A549 treated with CpdA at 1 μM for 4 hours (cell line): ENCODE results near the gene PLEKHN1. TPM values are rescaled to one million over a fixed set of nuclear protein-coding genes. Genes with fewer than 3 reads are reported as not detected.

ENCODE experiments used
- total RNA-seq: library from RNA; stranded (reverse); fragments of 200-300 nt; extraction: Qiagen RNA extraction; gene quantifications from 5 replicates; pipeline ENCODE4 v1.2.3, GENCODE V29; 2022; ENCODE audit warnings: low read depth

The PLEKHN1 gene, protein sequence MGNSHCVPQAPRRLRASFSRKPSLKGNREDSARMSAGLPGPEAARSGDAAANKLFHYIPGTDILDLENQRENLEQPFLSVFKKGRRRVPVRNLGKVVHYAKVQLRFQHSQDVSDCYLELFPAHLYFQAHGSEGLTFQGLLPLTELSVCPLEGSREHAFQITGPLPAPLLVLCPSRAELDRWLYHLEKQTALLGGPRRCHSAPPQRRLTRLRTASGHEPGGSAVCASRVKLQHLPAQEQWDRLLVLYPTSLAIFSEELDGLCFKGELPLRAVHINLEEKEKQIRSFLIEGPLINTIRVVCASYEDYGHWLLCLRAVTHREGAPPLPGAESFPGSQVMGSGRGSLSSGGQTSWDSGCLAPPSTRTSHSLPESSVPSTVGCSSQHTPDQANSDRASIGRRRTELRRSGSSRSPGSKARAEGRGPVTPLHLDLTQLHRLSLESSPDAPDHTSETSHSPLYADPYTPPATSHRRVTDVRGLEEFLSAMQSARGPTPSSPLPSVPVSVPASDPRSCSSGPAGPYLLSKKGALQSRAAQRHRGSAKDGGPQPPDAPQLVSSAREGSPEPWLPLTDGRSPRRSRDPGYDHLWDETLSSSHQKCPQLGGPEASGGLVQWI
- 4.9 to 7.8 TPM (median 6.0 TPM) in 5 replicates for total RNA-seq

DNA sequence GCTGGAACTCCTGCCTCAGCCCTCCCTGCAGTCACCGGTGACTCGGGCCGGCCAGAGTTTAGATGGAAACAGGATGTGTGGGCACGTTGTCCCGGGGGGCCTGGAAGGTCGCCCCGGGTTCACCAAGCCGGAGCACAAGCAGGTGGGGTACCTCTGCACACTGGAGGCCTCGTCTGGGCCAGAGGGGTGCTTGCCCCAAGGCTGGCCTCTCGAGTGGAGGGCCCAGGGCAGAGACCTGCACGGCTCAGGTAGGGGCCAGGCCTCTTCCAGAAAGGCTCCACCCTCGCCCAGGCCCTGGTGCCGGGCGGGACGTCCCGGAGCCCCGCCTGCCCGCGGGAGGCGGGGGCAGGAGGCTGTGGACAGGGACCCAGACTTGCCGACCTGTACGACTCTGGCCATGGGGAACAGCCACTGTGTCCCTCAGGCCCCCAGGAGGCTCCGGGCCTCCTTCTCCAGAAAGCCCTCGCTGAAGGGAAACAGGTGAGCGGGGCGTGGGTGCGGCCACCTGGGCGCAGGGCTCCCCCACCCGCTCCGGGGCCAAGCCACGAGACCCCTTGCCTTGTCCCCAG, at the start of gene PLEKHN1:
PLEKHN1 (plus strand) TSS at position 348 of the 569 bp plus-strand sequence; CDS start at position 398, 50 bp downstream.

DNA sequence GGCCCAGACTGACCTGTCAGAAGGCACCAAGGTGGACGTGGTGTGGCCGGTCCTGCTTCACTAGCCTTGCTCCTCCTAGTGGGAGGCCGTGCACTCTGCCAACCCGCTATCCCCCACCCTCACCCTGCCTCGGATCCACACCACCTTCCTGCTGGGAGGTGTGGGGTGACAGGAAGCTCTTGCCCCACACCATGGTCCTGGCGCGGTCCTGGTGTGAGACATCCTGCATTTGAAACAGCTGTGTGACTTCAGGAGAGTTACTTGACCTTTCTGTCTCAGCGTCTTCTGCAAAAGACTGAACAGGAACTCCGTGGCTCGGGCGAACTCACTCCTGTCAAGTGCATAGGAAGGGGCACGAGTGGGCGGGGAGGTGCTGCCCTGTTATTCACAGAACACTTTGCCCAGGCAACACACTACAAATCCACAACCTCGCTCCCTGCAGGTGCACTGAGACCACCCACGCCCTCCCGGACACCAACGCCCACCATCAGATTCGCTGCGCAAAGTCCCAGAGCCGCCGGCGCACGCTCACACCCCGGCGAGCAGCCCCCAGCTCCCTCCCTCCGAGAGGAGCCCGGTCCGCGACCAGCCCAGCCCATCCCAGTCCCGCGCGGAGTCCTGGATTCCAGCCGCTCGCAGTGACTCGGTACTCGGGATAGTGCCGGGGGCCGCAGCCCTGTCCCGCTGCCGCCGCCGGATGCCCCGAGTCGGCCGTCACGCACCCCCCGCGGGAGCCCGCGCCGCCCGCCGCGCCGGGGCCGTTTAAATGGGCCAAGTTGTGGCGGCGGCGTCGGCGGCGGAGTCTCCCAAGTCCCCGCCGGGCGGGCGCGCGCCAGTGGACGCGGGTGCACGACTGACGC, 42.9 kb upstream of the PLEKHN1 start, which contains the start of gene SAMD11:
SAMD11 (plus strand) TSS at position 793 of the 860 bp plus-strand sequence. CDS start 509 bp downstream, outside the sequence.

DNA sequence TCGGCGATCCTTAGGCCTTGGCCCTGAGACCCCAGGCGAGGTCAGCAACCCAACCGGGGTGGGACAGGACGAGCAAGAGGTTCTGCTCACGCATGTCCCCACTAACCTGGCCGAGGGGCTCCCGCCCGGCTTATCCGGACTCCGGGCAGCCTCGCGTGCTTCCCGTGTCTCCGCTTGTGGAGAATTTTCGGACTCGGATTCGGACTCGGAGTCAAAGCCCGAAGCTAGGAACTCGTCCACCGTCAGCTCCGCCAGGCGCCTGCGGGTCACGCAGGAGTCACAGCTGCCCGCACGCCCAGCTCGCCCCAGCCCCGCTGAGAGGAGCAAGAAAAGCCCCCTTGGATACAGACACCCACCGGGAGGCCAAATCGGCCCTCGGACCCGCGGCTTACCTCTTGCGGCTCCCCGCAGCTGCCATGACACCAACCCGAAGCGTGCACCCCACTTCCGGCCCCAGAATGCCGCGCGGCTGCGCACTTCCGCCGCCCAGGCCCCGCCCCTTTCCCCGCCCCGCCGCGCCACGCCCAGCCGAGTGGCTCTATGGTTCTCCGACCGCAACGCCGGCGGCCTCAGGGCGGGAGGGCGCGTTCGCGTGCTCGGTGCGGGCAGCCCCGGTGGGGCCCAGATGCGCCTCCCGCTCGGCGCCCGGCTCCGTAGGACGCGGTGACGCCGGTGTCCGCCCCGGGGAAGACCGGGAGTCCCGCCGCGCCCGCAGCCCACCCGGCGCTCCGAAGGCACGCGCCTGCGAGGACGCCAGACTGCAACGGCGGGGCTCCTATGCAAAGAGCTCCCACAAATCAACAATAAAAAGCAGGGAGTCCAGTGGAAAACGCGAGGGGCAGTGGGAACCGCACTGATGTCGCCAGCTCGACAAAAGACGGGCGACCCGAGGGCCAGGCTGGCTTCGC, 7.2 kb upstream of the PLEKHN1 start, which contains the start of gene NOC2L:
NOC2L (minus strand) TSS at position 434 of the 908 bp plus-strand sequence; CDS start at position 418, 16 bp downstream.

DNA sequence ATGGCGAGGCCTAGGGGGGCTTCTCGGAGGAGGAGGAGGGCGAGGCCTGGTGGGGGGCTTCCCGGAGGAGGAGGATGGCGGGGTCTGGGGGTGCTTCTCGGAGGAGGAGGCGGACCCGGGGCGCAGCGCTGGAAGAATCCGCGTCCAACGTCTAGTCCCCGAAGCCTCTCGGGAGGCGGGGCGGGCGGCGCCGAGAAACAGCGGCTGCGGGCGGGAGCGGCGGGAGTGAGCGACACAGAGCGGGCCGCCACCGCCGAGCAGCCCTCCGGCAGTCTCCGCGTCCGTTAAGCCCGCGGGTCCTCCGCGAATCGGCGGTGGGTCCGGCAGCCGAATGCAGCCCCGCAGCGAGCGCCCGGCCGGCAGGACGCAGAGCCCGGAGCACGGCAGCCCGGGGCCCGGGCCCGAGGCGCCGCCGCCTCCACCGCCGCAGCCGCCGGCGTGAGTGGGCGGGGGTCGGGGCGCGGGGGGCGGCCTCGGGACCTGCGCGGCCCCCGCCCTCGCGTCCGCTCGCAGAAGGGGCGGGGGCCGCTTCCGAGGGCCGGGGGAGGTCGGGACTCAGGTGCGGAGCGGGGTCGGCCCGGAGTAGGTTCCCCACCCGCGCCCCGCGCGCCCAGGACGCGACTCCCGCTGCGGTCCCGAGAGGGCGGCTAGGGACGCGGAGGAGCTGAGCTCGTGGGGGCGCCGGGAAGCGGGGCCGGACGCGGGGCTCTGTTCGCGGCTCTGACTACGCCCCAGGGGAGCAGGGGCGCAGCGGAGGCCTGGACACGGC, 5.7 kb upstream of the PLEKHN1 start, which contains the start of gene KLHL17:
KLHL17 (plus strand) TSS at position 222 of the 769 bp plus-strand sequence; CDS start at position 332, 110 bp downstream.

DNA sequence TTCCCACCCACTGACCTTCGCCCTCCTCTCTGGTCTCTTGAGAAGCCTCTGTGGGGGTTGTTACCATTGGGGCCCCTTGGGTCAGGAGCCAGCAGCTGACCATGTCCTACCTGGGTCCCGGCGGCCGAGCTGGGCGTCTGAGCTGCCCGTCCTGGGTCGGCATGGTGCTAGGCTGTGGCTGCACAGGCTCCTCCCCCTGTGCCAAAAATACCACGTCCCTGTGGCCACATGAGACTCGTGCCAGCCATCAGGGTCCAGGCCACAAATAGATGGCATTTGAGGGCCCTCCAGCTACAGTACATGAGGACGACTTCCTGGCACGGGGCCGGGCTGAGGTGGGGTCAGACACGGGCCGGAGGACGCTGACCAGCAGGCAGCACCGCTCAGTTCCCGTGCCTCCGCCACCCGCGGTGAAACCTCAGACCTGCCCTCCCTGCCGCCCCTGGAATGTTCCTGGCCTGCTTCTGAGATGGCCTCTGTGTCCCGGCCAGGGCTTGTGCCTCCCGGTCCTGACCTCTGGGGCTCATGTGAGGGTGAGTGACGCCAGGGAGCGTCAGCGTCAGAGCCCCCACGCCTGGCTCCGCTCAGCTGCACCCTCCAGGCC, 15.8 kb downstream of the PLEKHN1 start, which contains the start of gene PERM1:
PERM1 (minus strand) TSS at position 139 of the 604 bp plus-strand sequence. CDS start 1,064 bp downstream, outside the sequence.

DNA sequence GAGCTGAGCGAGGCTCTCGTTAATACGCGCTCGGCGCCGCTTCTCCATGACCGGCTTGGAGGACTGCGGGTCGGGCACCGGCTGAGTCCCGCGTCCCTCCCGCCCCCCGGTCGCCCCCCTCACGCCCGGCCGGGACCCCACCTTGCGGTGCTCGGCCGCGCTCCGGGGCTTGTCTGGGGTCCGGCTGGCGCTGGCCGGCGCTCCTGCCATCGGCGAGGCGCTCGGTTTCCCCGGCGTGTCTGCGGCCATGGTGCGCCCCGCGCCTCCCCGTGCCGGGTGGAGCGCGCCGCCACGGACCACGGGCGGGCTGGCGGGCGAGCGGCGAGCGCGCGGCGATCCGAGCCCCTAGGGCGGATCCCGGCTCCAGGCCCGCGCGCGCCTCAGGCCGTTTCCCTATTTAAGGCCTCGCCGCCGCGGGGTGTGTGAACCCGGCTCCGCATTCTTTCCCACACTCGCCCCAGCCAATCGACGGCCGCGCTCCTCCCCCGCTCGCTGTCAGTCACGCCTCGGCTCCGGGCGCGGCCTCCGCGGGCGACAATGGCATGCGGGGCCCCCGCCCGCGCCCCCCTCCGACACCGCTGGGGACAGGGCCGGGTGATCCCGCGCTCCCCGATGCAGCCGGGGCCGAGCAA, 33.6 kb downstream of the PLEKHN1 start, which contains the start of gene HES4:
HES4 (minus strand) TSS at position 373 of the 632 bp plus-strand sequence; CDS start at position 249, 124 bp downstream.

DNA sequence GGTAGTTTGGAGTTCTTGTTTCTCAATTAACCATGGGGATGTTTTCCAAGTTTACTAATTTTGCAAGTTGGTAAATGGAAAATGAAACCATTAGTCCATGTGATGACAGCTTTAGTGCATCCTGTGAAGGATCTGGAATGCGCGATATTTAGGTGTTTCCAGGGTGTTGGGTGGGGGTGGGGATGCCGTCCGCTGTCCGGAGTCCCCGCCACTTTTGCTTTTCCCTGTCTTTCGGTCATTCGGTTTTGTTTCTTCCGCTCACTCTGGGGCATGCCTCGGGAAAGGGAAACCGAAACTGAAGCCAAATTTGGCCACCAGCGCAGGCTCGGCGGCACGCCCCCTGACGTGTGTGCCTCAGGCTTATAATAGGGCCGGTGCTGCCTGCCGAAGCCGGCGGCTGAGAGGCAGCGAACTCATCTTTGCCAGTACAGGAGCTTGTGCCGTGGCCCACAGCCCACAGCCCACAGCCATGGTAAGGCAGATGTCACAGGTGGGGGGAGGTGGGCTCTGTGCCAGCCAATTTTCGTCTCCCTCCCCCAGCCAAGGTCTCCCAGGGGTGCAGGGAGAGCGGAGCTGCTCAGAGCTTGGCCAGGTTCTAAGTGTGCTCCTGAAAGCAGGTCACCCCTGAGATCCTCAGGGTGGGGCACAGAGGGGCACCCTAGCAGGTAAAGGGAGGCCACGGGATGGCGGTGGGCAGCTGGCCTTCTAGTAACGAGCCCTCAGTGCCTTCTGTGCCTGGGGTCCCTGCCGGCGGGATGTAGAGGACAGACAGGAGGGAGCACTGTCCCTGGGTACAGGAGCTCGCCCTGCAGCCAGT, 47.0 kb downstream of the PLEKHN1 start, which contains the start of gene ISG15:
ISG15 (plus strand) TSS at position 393 of the 817 bp plus-strand sequence; CDS start at position 470, 77 bp downstream.

DNA sequence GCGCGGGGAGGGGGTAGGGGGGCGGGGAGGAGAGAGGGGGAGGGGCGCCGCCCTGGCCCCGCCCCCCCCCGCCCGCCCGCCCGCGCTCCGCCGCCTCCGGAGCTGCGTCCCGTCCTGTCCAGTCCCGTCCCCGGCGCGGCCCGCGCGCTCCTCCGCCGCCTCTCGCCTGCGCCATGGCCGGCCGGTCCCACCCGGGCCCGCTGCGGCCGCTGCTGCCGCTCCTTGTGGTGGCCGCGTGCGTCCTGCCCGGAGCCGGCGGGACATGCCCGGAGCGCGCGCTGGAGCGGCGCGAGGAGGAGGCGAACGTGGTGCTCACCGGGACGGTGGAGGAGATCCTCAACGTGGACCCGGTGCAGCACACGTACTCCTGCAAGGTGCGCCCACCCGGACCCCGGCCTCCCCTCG, 53.7 kb downstream of the PLEKHN1 start, which contains the start of gene AGRN:
AGRN (plus strand) TSS at position 121 of the 405 bp plus-strand sequence; CDS start at position 174, 53 bp downstream.

Other genes starting within 250 kb of the PLEKHN1 start
- gene SAMD11, start 42.6 kb upstream of the PLEKHN1 start, total RNA-seq, result 14.4 to 35.3 TPM (median 31.0 TPM) in 5 replicates
- gene NOC2L, start 7.2 kb upstream of the PLEKHN1 start, total RNA-seq, result 70.3 to 88.3 TPM (median 84.2 TPM) in 5 replicates
- gene KLHL17, start 5.9 kb upstream of the PLEKHN1 start, total RNA-seq, result 11.1 to 20.2 TPM (median 15.1 TPM) in 5 replicates
- gene PERM1, start 15.6 kb downstream of the PLEKHN1 start, total RNA-seq, result 0.07 to 0.24 TPM (median 0.08 TPM) in 3 of 5 replicates, not detected in the others
- 23.7 to 67.7 TPM (median 49.6 TPM) in 5 replicates for gene HES4, start 33.6 kb downstream of the PLEKHN1 start, total RNA-seq
- gene ISG15, start 47.0 kb downstream of the PLEKHN1 start, total RNA-seq, result 16.8 to 27.6 TPM (median 24.4 TPM) in 5 replicates
- 83.1 to 132 TPM (median 111 TPM) in 5 replicates for gene AGRN, start 53.6 kb downstream of the PLEKHN1 start, total RNA-seq
- 0.18 to 0.30 TPM (median 0.30 TPM) in 5 replicates for gene RNF223, start 107.8 kb downstream of the PLEKHN1 start, total RNA-seq
- gene C1orf159, start 149.6 kb downstream of the PLEKHN1 start, total RNA-seq, result 9.8 to 16.1 TPM (median 14.6 TPM) in 5 replicates
- not detected in 5 replicates for gene TTLL10, start 207.4 kb downstream of the PLEKHN1 start, total RNA-seq
- gene TNFRSF18, start 240.1 kb downstream of the PLEKHN1 start, total RNA-seq, result 0.08 TPM in 1 of 5 replicates, not detected in the others
- 0.07 to 0.23 TPM (median 0.13 TPM) in 4 of 5 replicates, not detected in the other for gene TNFRSF4, start 247.7 kb downstream of the PLEKHN1 start, total RNA-seq